Gastroesophageal sphincter (tissue), 3 donors: ENCODE results near the gene GSK3B.

Experiments
- POLR2AphosphoS5 ChIP-seq: sonication (generic); formaldehyde crosslinking; IDR thresholded peaks from one replicate; pipeline ENCODE4 v1.6.1; 2017; ENCODE audit warnings: antibody characterized with exemption
- TF ChIP-seq, protein P1 (sequence below), 4 experiments: fragments of 200-600 bp in 2 of 4; fragments of 450-650 bp in 2 of 4; sonication (generic) in 1 of 4; IDR thresholded peaks; one replicate each; pipeline ENCODE4 v1.5.1; 2017 to 2019; ENCODE audit warnings: antibody characterized with exemption in 4 of 4, mild to moderate bottlenecking in 2 of 4, moderate library complexity in 2 of 4

DNA sequence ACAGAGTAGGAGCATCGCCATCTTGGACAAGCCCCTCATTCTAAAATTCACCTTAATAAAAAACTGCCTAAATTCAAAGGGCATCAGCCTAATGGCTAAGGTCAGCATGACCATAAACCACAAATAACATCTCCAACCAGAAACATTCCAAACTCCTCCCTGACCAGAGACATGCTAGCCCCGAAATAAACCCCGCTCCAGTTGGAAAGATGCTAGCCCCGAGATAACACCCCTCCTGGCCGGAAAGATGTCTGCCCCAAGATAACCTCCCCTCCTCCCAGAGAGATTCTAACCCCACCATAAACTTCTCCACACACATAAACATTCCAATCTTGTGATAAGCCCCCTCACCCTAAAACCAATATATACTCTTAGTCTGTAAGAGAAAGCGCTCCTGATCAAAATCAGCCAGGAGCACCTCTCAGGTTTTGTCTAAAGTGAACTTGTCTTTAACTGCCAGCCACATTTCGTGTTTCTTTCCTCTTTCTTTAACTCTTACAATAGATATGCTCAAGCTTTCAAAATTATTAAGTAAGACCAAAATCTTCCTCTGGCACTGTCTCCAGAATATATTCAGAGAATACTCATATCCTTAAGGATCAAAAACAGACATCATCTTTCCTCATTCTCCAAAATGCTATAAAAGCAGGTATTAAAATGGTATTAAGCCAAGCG, 104.1 kb downstream of the GSK3B start:
- TF ChIP-seq, protein P1, sequence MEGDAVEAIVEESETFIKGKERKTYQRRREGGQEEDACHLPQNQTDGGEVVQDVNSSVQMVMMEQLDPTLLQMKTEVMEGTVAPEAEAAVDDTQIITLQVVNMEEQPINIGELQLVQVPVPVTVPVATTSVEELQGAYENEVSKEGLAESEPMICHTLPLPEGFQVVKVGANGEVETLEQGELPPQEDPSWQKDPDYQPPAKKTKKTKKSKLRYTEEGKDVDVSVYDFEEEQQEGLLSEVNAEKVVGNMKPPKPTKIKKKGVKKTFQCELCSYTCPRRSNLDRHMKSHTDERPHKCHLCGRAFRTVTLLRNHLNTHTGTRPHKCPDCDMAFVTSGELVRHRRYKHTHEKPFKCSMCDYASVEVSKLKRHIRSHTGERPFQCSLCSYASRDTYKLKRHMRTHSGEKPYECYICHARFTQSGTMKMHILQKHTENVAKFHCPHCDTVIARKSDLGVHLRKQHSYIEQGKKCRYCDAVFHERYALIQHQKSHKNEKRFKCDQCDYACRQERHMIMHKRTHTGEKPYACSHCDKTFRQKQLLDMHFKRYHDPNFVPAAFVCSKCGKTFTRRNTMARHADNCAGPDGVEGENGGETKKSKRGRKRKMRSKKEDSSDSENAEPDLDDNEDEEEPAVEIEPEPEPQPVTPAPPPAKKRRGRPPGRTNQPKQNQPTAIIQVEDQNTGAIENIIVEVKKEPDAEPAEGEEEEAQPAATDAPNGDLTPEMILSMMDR (IDR thresholded peaks at IDR 0.05) = no peak
- TF ChIP-seq POLR2AphosphoS5 = no peak
